Measurements from ENCODE around the gene KIAA0825. TPM values are rescaled to one million over a fixed set of nuclear protein-coding genes. Genes with fewer than 3 reads are reported as not detected.
A peak's percentile ranks its signal among the peaks of the same experiment; 100 is the strongest.

Gene KIAA0825
- total and polyA plus RNA-seq, 2 experiments from 2014 or later = 1.7 to 1.8 TPM

- TF ChIP-seq, protein P1, sequence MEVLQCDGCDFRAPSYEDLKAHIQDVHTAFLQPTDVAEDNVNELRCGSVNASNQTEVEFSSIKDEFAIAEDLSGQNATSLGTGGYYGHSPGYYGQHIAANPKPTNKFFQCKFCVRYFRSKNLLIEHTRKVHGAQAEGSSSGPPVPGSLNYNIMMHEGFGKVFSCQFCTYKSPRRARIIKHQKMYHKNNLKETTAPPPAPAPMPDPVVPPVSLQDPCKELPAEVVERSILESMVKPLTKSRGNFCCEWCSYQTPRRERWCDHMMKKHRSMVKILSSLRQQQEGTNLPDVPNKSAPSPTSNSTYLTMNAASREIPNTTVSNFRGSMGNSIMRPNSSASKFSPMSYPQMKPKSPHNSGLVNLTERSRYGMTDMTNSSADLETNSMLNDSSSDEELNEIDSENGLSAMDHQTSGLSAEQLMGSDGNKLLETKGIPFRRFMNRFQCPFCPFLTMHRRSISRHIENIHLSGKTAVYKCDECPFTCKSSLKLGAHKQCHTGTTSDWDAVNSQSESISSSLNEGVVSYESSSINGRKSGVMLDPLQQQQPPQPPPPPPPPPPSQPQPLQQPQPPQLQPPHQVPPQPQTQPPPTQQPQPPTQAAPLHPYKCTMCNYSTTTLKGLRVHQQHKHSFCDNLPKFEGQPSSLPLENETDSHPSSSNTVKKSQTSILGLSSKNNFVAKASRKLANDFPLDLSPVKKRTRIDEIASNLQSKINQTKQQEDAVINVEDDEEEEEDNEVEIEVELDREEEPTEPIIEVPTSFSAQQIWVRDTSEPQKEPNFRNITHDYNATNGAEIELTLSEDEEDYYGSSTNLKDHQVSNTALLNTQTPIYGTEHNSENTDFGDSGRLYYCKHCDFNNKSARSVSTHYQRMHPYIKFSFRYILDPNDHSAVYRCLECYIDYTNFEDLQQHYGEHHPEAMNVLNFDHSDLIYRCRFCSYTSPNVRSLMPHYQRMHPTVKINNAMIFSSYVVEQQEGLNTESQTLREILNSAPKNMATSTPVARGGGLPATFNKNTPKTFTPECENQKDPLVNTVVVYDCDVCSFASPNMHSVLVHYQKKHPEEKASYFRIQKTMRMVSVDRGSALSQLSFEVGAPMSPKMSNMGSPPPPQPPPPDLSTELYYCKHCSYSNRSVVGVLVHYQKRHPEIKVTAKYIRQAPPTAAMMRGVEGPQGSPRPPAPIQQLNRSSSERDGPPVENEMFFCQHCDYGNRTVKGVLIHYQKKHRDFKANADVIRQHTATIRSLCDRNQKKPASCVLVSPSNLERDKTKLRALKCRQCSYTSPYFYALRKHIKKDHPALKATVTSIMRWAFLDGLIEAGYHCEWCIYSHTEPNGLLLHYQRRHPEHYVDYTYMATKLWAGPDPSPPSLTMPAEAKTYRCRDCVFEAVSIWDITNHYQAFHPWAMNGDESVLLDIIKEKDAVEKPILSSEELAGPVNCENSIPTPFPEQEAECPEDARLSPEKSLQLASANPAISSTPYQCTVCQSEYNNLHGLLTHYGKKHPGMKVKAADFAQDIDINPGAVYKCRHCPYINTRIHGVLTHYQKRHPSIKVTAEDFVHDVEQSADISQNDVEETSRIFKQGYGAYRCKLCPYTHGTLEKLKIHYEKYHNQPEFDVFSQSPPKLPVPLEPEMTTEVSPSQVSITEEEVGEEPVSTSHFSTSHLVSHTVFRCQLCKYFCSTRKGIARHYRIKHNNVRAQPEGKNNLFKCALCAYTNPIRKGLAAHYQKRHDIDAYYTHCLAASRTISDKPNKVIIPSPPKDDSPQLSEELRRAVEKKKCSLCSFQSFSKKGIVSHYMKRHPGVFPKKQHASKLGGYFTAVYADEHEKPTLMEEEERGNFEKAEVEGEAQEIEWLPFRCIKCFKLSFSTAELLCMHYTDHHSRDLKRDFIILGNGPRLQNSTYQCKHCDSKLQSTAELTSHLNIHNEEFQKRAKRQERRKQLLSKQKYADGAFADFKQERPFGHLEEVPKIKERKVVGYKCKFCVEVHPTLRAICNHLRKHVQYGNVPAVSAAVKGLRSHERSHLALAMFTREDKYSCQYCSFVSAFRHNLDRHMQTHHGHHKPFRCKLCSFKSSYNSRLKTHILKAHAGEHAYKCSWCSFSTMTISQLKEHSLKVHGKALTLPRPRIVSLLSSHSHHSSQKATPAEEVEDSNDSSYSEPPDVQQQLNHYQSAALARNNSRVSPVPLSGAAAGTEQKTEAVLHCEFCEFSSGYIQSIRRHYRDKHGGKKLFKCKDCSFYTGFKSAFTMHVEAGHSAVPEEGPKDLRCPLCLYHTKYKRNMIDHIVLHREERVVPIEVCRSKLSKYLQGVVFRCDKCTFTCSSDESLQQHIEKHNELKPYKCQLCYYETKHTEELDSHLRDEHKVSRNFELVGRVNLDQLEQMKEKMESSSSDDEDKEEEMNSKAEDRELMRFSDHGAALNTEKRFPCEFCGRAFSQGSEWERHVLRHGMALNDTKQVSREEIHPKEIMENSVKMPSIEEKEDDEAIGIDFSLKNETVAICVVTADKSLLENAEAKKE (CRISPR knock-in tag; IDR thresholded peaks at IDR 0.05) = no peak
These were observed 364.2 kb downstream of the KIAA0825 start (continued) for GRCh38 chr5:94254214-94254613.

DNA sequence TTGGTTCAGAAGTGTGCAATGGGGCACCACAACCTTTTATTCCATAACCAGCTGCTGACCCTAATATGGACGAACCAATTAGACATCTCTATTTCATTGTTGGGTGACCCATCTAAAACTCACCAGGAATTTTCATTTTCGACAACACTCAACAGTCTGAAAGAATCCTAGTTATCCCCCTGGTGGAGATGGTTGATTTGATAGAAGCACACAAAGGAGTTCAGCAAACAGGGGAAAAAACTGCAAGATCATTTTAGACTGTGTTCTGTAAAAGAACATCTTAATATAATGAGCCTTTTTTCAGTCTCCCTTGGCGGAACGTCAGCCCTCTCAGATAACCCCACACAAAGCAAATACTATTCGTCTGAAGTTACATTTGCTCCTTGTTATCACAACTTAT lies 367.4 kb downstream of the KIAA0825 start:
- Histone ChIP-seq H3K9me2 (ENCODE audit: insufficient read depth) (no peaks in the 10 kb centered on the region), H3F3A (replicated peaks; ENCODE audit: low read depth) (no peaks in the 10 kb centered on the region), H3K36me3 (ENCODE audit: insufficient read depth) (no peaks in the 10 kb centered on the region), H3K4me3 (no peak overlapping the region), H3K4me1 (ENCODE audit: insufficient read depth) (peaks cover 29% of the 10 kb centered on the region), H3K27ac (ENCODE audit: low read depth) (no peak overlapping the region), H3K4me2 (no peak overlapping the region), H3K79me2 (replicated peaks; ENCODE audit: insufficient read depth) (peaks cover 46% of the 10 kb centered on the region), H3K27me3 (ENCODE audit: insufficient read depth) (no peaks in the 10 kb centered on the region), H4K20me1 (replicated peaks; ENCODE audit: insufficient read depth) (no peaks in the 10 kb centered on the region; the same call in 1 of the 2 replicates), H2AFZ (no peak overlapping the region)
- peaks cover 29% of the 10 kb centered on the region for H3K4me1 Mint-ChIP-seq
- H3K36me3 Mint-ChIP-seq (ENCODE audit: low read depth) = no peaks in the 10 kb centered on the region; the same call in 2 of the 3 replicates
- peak overlapping the region; percentile 36; the same call in 1 of the 2 replicates for H3K27ac Mint-ChIP-seq
- DNase-seq (ENCODE audit: low spot score) (peak; percentile 51), ATAC-seq (no peak)
- H3K9me3 Mint-ChIP-seq = no peaks in the 10 kb centered on the region
- TF ChIP-seq NANOG (IDR thresholded peaks at IDR 0.05; ENCODE audit: borderline replicate concordance) (no peak), EZH2phosphoT487 (IDR thresholded peaks at IDR 0.05; ENCODE audit: unreplicated experiment) (no peak), CTCF (conservative IDR thresholded peaks at IDR 0.05; ENCODE audit: low read depth in 2 of 2) (peak in 1 of 2 experiments; percentile 23; a peak in 1 of 4 replicates), POLR2AphosphoS5 (IDR thresholded peaks at IDR 0.05; ENCODE audit: low read depth) (no peak)
- TF ChIP-seq, protein P1 (CRISPR knock-in tag; IDR thresholded peaks at IDR 0.05) = no peak
- no peak overlapping the region for H3K4me3 Mint-ChIP-seq
- H3K27me3 Mint-ChIP-seq (ENCODE audit: insufficient read depth, low read depth, poor library complexity) = peaks cover 2% of the 10 kb centered on the region

All from GM23338 (cell line).